Colonic mucosa (tissue), 4 donors: ENCODE measurements around the gene FSHR. TPM values are rescaled to one million over a fixed set of nuclear protein-coding genes. Genes with fewer than 3 reads are reported as not detected.

Experiments used
- DNase-seq: peaks from one replicate; pipeline ENCODE4 v3.0.0-alpha.2; 2020
- H3K27ac ChIP-seq: fragments of 200-600 bp; one replicate; pipeline ENCODE4 v1.8.0; 2021
- H3K27me3 ChIP-seq: fragments of 200-600 bp; one replicate; pipeline ENCODE4 v1.8.0; 2021
- H3K36me3 ChIP-seq: fragments of 200-600 bp; one replicate; pipeline ENCODE4 v1.8.0; 2021
- H3K4me1 ChIP-seq: fragments of 200-600 bp; one replicate; pipeline ENCODE4 v1.8.0; 2021; ENCODE audit warnings: mild to moderate bottlenecking
- H3K4me3 ChIP-seq: fragments of 200-600 bp; one replicate; pipeline ENCODE4 v1.8.0; 2021
- H3K9ac ChIP-seq, 2 donors: one replicate each; pipeline ENCODE4 v1.7.0; 2013; ENCODE audit warnings: control low read depth in 2 of 2, low read depth in 2 of 2, low read length in 2 of 2
- H3K9me3 ChIP-seq: fragments of 200-600 bp; one replicate; pipeline ENCODE4 v1.8.0; 2021
- CTCF ChIP-seq: fragments of 200-600 bp; IDR thresholded peaks from one replicate; pipeline ENCODE4 v1.8.0; 2022; ENCODE audit warnings: antibody characterized with exemption, mild to moderate bottlenecking
- intact Hi-C: fragments of 100-400 bp; cut with DNase I; formaldehyde crosslinking; loops from one replicate; pipeline ENCODE4 v1.14.1; 2022
- total RNA-seq, 2 donors: library from RNA; stranded (reverse); fragmentation: NEBNext Ultra II Directional in 1 of 2; extraction: Animal tissue kit (Norgen Biotek cat#: 25700) in 1 of 2; gene quantifications; one replicate each; pipeline ENCODE4 v1.2.1, GENCODE V29; 2021
- donor health status: healthy.
- donor health status: DM: no; HTN: no; CAD: no.
- donor health status: DM: no; HTN: no; CAD: no.

FSHR gene
- total RNA-seq, 2 donors from 2014 or later = not detected

- Histone ChIP-seq H3K27ac (no peak overlapping the region), H3K4me1 (no peaks in the 10 kb centered on the region), H3K4me3 (no peak overlapping the region), H3K27me3 (no peaks in the 10 kb centered on the region), H3K36me3 (no peaks in the 10 kb centered on the region), H3K9me3 (no peaks in the 10 kb centered on the region), H3K9ac (no peak overlapping the region)
- TF ChIP-seq CTCF = no peak
- no peak for DNase-seq
- intact Hi-C loops = loop anchor here (10.0 kb wide), 1 partner anchor 1194 kb away; no protein-coding TSS in a partner anchor
Measured at GRCh38 chr2:48940606-48941005, 213.7 kb downstream of the FSHR start.

DNA sequence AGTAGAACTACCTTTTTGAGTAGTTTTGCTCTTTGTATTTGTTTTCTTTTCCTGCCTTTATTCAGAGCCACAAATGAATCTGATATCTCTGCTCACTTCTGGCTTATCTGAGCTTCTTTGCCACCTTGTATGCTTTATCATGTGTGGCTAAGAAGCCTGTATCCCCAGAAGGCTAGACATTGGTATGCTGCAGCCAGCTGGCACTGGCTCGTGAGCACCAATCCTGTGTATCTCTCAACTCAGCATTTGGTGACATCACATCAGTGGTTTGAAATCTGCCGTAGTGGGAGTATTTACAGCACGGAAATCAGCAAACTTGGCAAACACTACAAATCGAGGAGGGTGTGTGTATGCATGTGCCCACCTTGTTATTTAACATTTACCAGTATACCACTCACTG lies 215.1 kb downstream of the FSHR start:
- DNase-seq = no peak
- Histone ChIP-seq H3K9ac (no peak overlapping the region), H3K9me3 (no peaks in the 10 kb centered on the region), H3K27ac (no peak overlapping the region), H3K27me3 (no peaks in the 10 kb centered on the region), H3K4me1 (no peaks in the 10 kb centered on the region), H3K4me3 (no peak overlapping the region), H3K36me3 (no peaks in the 10 kb centered on the region)
- TF ChIP-seq CTCF = no peak
- intact Hi-C loops = no loop called here

GRCh38 chr2:48938231-48938630 lies 216.1 kb downstream of the FSHR start:
- DNase-seq = no peak
- no peaks in the 10 kb centered on the region for H3K27me3 ChIP-seq
- no peak overlapping the region for H3K27ac ChIP-seq
- no peaks in the 10 kb centered on the region for H3K9me3 ChIP-seq
- TF ChIP-seq CTCF = no peak
- no peak overlapping the region for H3K9ac ChIP-seq
- intact Hi-C loops = no loop called here
- no peak overlapping the region for H3K4me3 ChIP-seq
- H3K4me1 ChIP-seq = no peaks in the 10 kb centered on the region
- no peaks in the 10 kb centered on the region for H3K36me3 ChIP-seq

DNA sequence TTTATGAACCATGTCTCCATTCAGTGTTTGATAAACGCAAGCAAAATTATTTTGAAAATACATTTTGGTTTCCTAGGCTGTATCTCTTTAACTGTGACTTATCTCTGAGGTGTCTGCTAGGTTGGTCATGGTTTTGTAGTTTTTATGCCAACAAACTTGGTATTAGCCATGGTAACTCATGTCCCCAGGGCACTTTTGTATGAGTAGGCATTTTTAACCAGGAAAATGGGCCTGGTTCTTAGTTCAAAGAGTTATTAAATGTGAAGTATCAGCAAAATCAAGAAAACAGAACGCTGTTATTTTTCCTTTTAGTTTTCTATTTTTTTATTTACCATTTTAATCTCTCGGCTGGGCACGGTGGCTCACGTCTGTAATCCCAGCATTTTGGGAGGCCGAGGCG lies 219.5 kb downstream of the FSHR start:
- no peak overlapping the region for H3K27ac ChIP-seq
- intact Hi-C loops = no loop called here
- H3K9ac ChIP-seq = no peak overlapping the region
- H3K27me3 ChIP-seq = no peaks in the 10 kb centered on the region
- no peaks in the 10 kb centered on the region for H3K36me3 ChIP-seq
- H3K9me3 ChIP-seq = no peaks in the 10 kb centered on the region
- no peaks in the 10 kb centered on the region for H3K4me1 ChIP-seq
- no peak for TF ChIP-seq CTCF
- no peak for DNase-seq
- H3K4me3 ChIP-seq = no peak overlapping the region

GRCh38 chr2:48933828-48934497 lies 220.4 kb downstream of the FSHR start:
- DNase-seq = no peak
- no peaks in the 10 kb centered on the region for H3K36me3 ChIP-seq
- H3K27me3 ChIP-seq = no peaks in the 10 kb centered on the region
- no peak overlapping the region for H3K27ac ChIP-seq
- no peak overlapping the region for H3K9ac ChIP-seq
- H3K9me3 ChIP-seq = no peaks in the 10 kb centered on the region
- TF ChIP-seq CTCF = no peak
- no peak overlapping the region for H3K4me3 ChIP-seq
- no peaks in the 10 kb centered on the region for H3K4me1 ChIP-seq
- intact Hi-C loops = no loop called here
